OCI-LY7 (cell line): ENCODE data around the gene THAP7.

Experiments
- CTCF ChIP-seq: fragments of 200-600 bp; sonication (generic); conservative IDR thresholded peaks from 2 replicates; pipeline ENCODE4 v1.5.1; 2014; ENCODE audit warnings: mild to moderate bottlenecking, antibody characterized with exemption, low read length, moderate library complexity, mixed read lengths
- EZH2phosphoT487 ChIP-seq: fragments of 200-600 bp; sonication (generic); IDR thresholded peaks from 2 replicates; pipeline ENCODE4 v1.6.1; 2018; ENCODE audit warnings: low read depth, borderline replicate concordance, mild to moderate bottlenecking, mixed run types, antibody characterized with exemption, low read length, moderate library complexity, mixed read lengths

- no peak for TF ChIP-seq CTCF
- no peak for TF ChIP-seq EZH2phosphoT487
These were observed 16.4 kb upstream of the THAP7 start for GRCh38 chr22:21018314-21018713.
